ENCODE results near the gene NME4.
"Not testable (repeated sequence)": the region's sequence is repeated elsewhere in the genome, so short reads cannot be mapped to it uniquely, and the experiment has no call there.

Gene NME4

GRCh38 chr16:378113-378820 is 18.7 kb upstream of the NME4 start:
- DNase-seq, result not testable (repeated sequence)

- DNase-seq, result no peak
Measured at GRCh38 chr16:378821-379182, 18.2 kb upstream of the NME4 start.

- no peak for DNase-seq
Measured at GRCh38 chr16:379183-379960, 17.6 kb upstream of the NME4 start.

- peak; percentile 44 for DNase-seq
Measured at GRCh38 chr16:379961-380761, 16.8 kb upstream of the NME4 start.

- DNase-seq, result no peak
Measured at GRCh38 chr16:380762-381011, 16.3 kb upstream of the NME4 start.

- DNase-seq, result peak; percentile 61
Measured at GRCh38 chr16:381012-381788, 15.8 kb upstream of the NME4 start.

- peak; percentile 80 for DNase-seq
Measured at GRCh38 chr16:381789-382717, 14.9 kb upstream of the NME4 start, which contains the start of gene PGAP6. PGAP6 (minus strand) TSS chr16:381978; CDS start chr16:381821, 157 bp downstream.

- DNase-seq, result peak; percentile 72
Measured at GRCh38 chr16:383326-384051, 13.5 kb upstream of the NME4 start.

GRCh38 chr16:386641-387156 is 10.3 kb upstream of the NME4 start:
- DNase-seq, result no peak

- DNase-seq, result not testable (repeated sequence)
Measured at GRCh38 chr16:387761-388666, 9.0 kb upstream of the NME4 start.

GRCh38 chr16:389352-389751 is 7.6 kb upstream of the NME4 start:
- DNase-seq, result no peak

- peak; percentile 78 for DNase-seq
Measured at GRCh38 chr16:391885-392335, 5.1 kb upstream of the NME4 start.

- no peak for DNase-seq
Measured at GRCh38 chr16:392450-393030, 4.5 kb upstream of the NME4 start.

- no peak for DNase-seq
Measured at GRCh38 chr16:396199-396598, 800 bp upstream of the NME4 start.

GRCh38 chr16:396605-397004 is 394 bp upstream of the NME4 start:
- DNase-seq, result peak; percentile 20

- peak; percentile 34 for DNase-seq
Measured at GRCh38 chr16:397736-398332, 835 bp downstream of the NME4 start.

GRCh38 chr16:398561-399339 is 1.8 kb downstream of the NME4 start:
- DNase-seq, result no peak
